ENCODE measurements around the gene SAMD4A. TPM values are rescaled to one million over a fixed set of nuclear protein-coding genes. Genes with fewer than 3 reads are reported as not detected.

The SAMD4A gene
- polyA plus RNA-seq, 1 experiment: 13.4 TPM

- Histone ChIP-seq H3K27me3 (ENCODE audit: control insufficient read depth, insufficient read depth, low read length) (no peaks in the 10 kb centered on the region), H3K4me3 (ENCODE audit: low read depth, low read length) (no peak overlapping the region), H3K36me3 (ENCODE audit: control insufficient read depth, insufficient read depth, low read length) (peaks cover 32% of the 10 kb centered on the region)
- TF ChIP-seq, protein P1, sequence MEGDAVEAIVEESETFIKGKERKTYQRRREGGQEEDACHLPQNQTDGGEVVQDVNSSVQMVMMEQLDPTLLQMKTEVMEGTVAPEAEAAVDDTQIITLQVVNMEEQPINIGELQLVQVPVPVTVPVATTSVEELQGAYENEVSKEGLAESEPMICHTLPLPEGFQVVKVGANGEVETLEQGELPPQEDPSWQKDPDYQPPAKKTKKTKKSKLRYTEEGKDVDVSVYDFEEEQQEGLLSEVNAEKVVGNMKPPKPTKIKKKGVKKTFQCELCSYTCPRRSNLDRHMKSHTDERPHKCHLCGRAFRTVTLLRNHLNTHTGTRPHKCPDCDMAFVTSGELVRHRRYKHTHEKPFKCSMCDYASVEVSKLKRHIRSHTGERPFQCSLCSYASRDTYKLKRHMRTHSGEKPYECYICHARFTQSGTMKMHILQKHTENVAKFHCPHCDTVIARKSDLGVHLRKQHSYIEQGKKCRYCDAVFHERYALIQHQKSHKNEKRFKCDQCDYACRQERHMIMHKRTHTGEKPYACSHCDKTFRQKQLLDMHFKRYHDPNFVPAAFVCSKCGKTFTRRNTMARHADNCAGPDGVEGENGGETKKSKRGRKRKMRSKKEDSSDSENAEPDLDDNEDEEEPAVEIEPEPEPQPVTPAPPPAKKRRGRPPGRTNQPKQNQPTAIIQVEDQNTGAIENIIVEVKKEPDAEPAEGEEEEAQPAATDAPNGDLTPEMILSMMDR (IDR thresholded peaks at IDR 0.05; ENCODE audit: insufficient read depth, low read depth, low read length): no peak
- ChIA-PET POLR2A (no interaction called here), CTCF (interaction anchor here (1.0 to 6.7 kb wide), 3 partner anchors 29 to 268 kb away, joined by 3 to 111 read pairs (median 7); partner anchors contain the start of gene SAMD4A)
- DNase-seq (ENCODE audit: low read depth): no peak
These were observed 210.5 kb downstream of the SAMD4A start for GRCh38 chr14:54777395-54777794.

DNA sequence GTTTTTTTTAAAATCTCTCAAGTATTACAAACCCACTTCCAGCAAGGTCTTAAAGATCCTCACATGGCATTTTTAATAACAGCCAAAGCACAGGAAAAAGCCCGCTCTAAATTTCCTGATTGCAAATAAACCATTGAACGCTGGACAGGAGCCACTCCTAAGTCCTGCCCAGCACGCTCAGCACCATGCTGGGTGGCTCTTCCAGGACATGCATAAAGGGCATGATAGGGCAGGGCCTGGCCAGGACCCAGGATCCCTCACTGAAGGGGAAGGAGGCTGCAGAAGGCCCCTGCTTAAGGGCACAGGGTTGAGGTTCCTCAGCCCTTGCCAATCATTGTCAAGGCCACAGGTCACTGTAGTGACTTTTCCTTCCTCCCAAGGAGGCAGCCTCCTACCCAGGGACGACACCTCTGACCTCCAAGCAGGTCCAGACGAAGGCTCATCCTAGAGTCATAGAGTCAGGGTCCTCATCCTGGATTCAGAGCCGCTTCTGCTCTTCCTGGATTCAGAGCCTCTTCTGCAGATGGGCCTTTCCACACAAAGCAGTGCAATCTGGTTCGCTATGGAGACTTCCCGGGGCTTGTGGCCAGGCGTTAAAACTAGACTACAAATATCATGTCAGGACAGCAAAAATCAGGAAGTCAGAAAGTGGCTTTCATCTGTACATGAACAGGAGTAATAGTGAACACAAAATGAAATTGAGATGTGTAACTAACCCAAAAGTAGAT, 211.9 kb downstream of the SAMD4A start:
- TF ChIP-seq, protein P1 (IDR thresholded peaks at IDR 0.05; ENCODE audit: insufficient read depth, low read depth, low read length): no peak
- Histone ChIP-seq H3K4me3 (ENCODE audit: low read depth, low read length) (no peak overlapping the region), H3K27me3 (ENCODE audit: control insufficient read depth, insufficient read depth, low read length) (no peaks in the 10 kb centered on the region), H3K36me3 (ENCODE audit: control insufficient read depth, insufficient read depth, low read length) (peaks cover 40% of the 10 kb centered on the region)
- no peak for DNase-seq (ENCODE audit: low read depth)
- CTCF ChIA-PET: interaction anchor here (6.7 kb wide), 1 partner anchor 212 kb away, joined by 111 read pairs; the partner anchor contains the start of gene SAMD4A
- POLR2A ChIA-PET: no interaction called here

DNA sequence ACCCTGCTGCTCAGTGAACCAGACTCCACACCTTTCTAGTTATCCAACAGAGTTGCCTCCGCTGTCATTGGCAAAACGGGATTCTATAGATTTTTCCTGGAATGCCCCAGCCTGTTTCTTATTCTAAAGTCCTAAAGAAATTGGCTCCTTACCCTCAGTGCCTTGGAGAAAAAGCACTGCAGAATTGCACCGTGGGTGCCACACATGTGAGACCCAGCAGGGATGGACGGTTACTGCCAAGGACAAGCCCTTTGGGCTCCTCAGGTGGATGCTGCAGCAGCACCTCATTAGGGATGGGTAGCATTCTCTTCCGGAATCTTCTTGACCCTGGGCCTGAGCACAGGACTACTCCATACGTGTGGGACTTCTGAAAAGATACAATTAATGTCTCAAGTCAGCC, 214.2 kb downstream of the SAMD4A start:
- TF ChIP-seq, protein P1 (IDR thresholded peaks at IDR 0.05; ENCODE audit: insufficient read depth, low read depth, low read length): no peak
- ChIA-PET CTCF (interaction anchor here (3.9 kb wide), 1 partner anchor 7 kb away, joined by 25 read pairs; no protein-coding TSS in a partner anchor), POLR2A (no interaction called here)
- peaks cover 44% of the 10 kb centered on the region for H3K36me3 ChIP-seq (ENCODE audit: control insufficient read depth, insufficient read depth, low read length)
- H3K27me3 ChIP-seq (ENCODE audit: control insufficient read depth, insufficient read depth, low read length): no peaks in the 10 kb centered on the region
- no peak overlapping the region for H3K4me3 ChIP-seq (ENCODE audit: low read depth, low read length)
- no peak for DNase-seq (ENCODE audit: low read depth)

- ChIA-PET CTCF (interaction anchor here (3.9 kb wide), 1 partner anchor 8 kb away, joined by 25 read pairs; no protein-coding TSS in a partner anchor), POLR2A (no interaction called here)
- TF ChIP-seq, protein P1 (IDR thresholded peaks at IDR 0.05; ENCODE audit: insufficient read depth, low read depth, low read length): no peak
- H3K36me3 ChIP-seq (ENCODE audit: control insufficient read depth, insufficient read depth, low read length): peaks cover 43% of the 10 kb centered on the region
- DNase-seq (ENCODE audit: low read depth): no peak
- no peak overlapping the region for H3K4me3 ChIP-seq (ENCODE audit: low read depth, low read length)
- H3K27me3 ChIP-seq (ENCODE audit: control insufficient read depth, insufficient read depth, low read length): no peaks in the 10 kb centered on the region
These were observed 215.2 kb downstream of the SAMD4A start for GRCh38 chr14:54781961-54782750.

Measured in BJ (cell line).